HepG2 (cell line): Measurements from ENCODE around the gene SNED1. TPM values are rescaled to one million over a fixed set of nuclear protein-coding genes. Genes with fewer than 3 reads are reported as not detected.
"Not testable (repeated sequence)": the region's sequence is repeated elsewhere in the genome, so short reads cannot be mapped to it uniquely, and the experiment has no call there.

Source experiments
- ATAC-seq: fragments of 200-7000 bp; cut with Tn5 transposase; 3 replicates; pipeline ENCODE4 v1.9.1; 2020; ENCODE audit warnings: mild to moderate bottlenecking, moderate library complexity
- BruUV-seq: library from RNA; stranded (reverse); fragments of 400-500 nt; replicated peaks from 2 replicates; lab custom pipeline; 2021; lab: Mats Ljungman, UMichigan
- CTCF ChIA-PET: fragments of 300-600 bp; formaldehyde crosslinking; extraction: SDS; loops from one replicate; lab custom pipeline; 2021; ENCODE audit warnings: low total read pairs, inconsistent platforms, low intra/inter-chr PET ratio; lab: Yijun Ruan, JAX
- POLR2A ChIA-PET: fragments of 350-600 bp; sonication (Branson Sonifier 250); formaldehyde crosslinking; loops from one replicate; lab custom pipeline; 2020; ENCODE audit warnings: antibody characterized with exemption, inconsistent platforms; lab: Yijun Ruan, JAX
- DNase-seq: peaks from one replicate; pipeline ENCODE4 v3.0.0-alpha.2; 2015; ENCODE audit warnings: low spot score
- FAIRE-seq: peaks from 3 replicates; lab custom pipeline; 2011; peaks lifted over from hg19 to GRCh38; lab: Jason Lieb, UNC
- H2AFZ ChIP-seq: one replicate; pipeline ENCODE4 v1.6.1; 2011; ENCODE audit warnings: low read length, inconsistent platforms
- H3K27ac ChIP-seq: fragments of 300-600 bp; 3 replicates; pipeline ENCODE4 v1.8.0; 2011; ENCODE audit warnings: mixed run types, mild to moderate bottlenecking, mixed read lengths, low read length, inconsistent platforms; ENCODE audit not compliant: insufficient read depth; ENCODE audit errors: extremely low read length
- H3K27me3 ChIP-seq, 2 experiments: fragments of 200-600 bp in 1 of 2; 2 replicates in 1 of 2; 3 replicates in 1 of 2; pipeline versions ENCODE4 v1.6.0 to v1.8.0; 2011; ENCODE audit warnings: low read length in 2 of 2, mild to moderate bottlenecking in 2 of 2, moderate library complexity in 2 of 2, inconsistent platforms in 1 of 2; ENCODE audit not compliant: insufficient read depth in 2 of 2, control insufficient read depth in 1 of 2
- H3K36me3 ChIP-seq, 2 experiments: fragments of 200-600 bp in 1 of 2; replicated peaks in 1 of 2; 2 replicates in 1 of 2; 3 replicates in 1 of 2; pipeline versions ENCODE4 v1.5.1 to v1.8.0; 2011; ENCODE audit warnings: low read length in 2 of 2, inconsistent platforms in 1 of 2; ENCODE audit not compliant: insufficient read depth in 2 of 2, control insufficient read depth in 1 of 2
- H3K4me1 ChIP-seq: 2 replicates; pipeline ENCODE4 v1.5.1; 2012; ENCODE audit warnings: low read length, inconsistent platforms; ENCODE audit not compliant: insufficient read depth
- H3K4me2 ChIP-seq: 2 replicates; pipeline ENCODE4 v1.6.0; 2011; ENCODE audit warnings: low read depth, low read length, inconsistent platforms
- H3K4me3 ChIP-seq, 3 experiments: fragments of 200-600 bp in 1 of 3; sonication (generic), shearing (Covaris generic) in 1 of 3; replicated peaks in 1 of 3; 2 replicates each; pipeline ENCODE4 v1.5.1; 2011 to 2016; ENCODE audit warnings: low read length in 3 of 3, inconsistent platforms in 2 of 3, low read depth in 2 of 3, mild to moderate bottlenecking in 2 of 3, control low read depth in 1 of 3, mixed read lengths in 1 of 3; ENCODE audit not compliant: insufficient read depth in 1 of 3
- H3K79me2 ChIP-seq: one replicate; pipeline ENCODE4 v1.6.1; 2011; ENCODE audit warnings: low read length, inconsistent platforms; ENCODE audit not compliant: insufficient read depth
- H3K9ac ChIP-seq: 2 replicates; pipeline ENCODE4 v1.6.0; 2011; ENCODE audit warnings: mild to moderate bottlenecking, low read depth, low read length, inconsistent platforms; ENCODE audit not compliant: insufficient read depth
- H3K9me3 ChIP-seq: 2 replicates; pipeline ENCODE4 v1.5.1; 2012; ENCODE audit warnings: mild to moderate bottlenecking, low read length
- H4K20me1 ChIP-seq: 2 replicates; pipeline ENCODE4 v1.6.0; 2011; ENCODE audit warnings: inconsistent platforms, mild to moderate bottlenecking, low read length, moderate library complexity; ENCODE audit not compliant: insufficient read depth
- CHCHD3 ChIP-seq: sonication (generic); formaldehyde crosslinking; IDR thresholded peaks from 2 replicates; pipeline ENCODE4 v1.8.0; 2022; ENCODE audit warnings: mild to moderate bottlenecking, missing genetic modification reagents, moderate library complexity
- NFATC3 ChIP-seq: sonication (generic); formaldehyde crosslinking; IDR thresholded peaks from 2 replicates; pipeline ENCODE4 v1.5.1; 2020; ENCODE audit warnings: mild to moderate bottlenecking, missing genetic modification reagents
- ZEB1 ChIP-seq: IDR thresholded peaks from 2 replicates; pipeline ENCODE4 v1.6.1; 2012; ENCODE audit warnings: mild to moderate bottlenecking, low read depth, inconsistent platforms; ENCODE audit not compliant: insufficient replicate concordance
- ZFP36L2 ChIP-seq: sonication (generic); formaldehyde crosslinking; IDR thresholded peaks from 2 replicates; pipeline ENCODE4 v1.4.0; 2020; ENCODE audit warnings: missing genetic modification reagents
- ZNF276 ChIP-seq: sonication (generic); formaldehyde crosslinking; IDR thresholded peaks from 2 replicates; pipeline ENCODE4 v1.4.0; 2020; ENCODE audit warnings: mild to moderate bottlenecking, low read depth, missing genetic modification reagents
- ZNF30 ChIP-seq: sonication (generic); formaldehyde crosslinking; IDR thresholded peaks from 2 replicates; pipeline ENCODE4 v1.5.0; 2020; ENCODE audit warnings: mild to moderate bottlenecking, missing genetic modification reagents
- ZSCAN21 ChIP-seq: sonication (generic); formaldehyde crosslinking; IDR thresholded peaks from 2 replicates; pipeline ENCODE4 v1.8.0; 2022; ENCODE audit warnings: mild to moderate bottlenecking, missing genetic modification reagents, moderate library complexity, borderline replicate concordance
- WGBS: methylation state at CpG from one replicate; pipeline ENCODE4 v1.1.6; 2017; ENCODE audit warnings: low lambda C conversion rate; 5-methylcytosine and 5-hydroxymethylcytosine counted together
- in situ Hi-C: cut with HindIII; loops from 2 replicates; pipeline ENCODE4 v1.10.0; 2017; ENCODE audit warnings: low pct_unique_long_range_greater_than_20kb; ENCODE audit not compliant: extremely low pct_ligation_motif_present
- intact Hi-C: fragments of 100-400 bp; cut with micrococcal nuclease; formaldehyde crosslinking; loops from one replicate; pipeline ENCODE4 v1.10.0; 2022; ENCODE audit not compliant: unreplicated experiment
- polyA plus RNA-seq, 8 experiments: library from polyadenylated mRNA; depleted of rRNA in 3 of 8; stranded (reverse) in 7 of 8; unstranded in 1 of 8; fragments of >200 nt; fragmentation: Illumina TruSeq in 4 of 8; extraction: Trizol in 4 of 8; gene quantifications; 2 replicates each; pipeline versions ENCODE4 v1.2.1 to v1.2.3, GENCODE V29; 2011 to 2016; ENCODE audit warnings: low read depth in 4 of 8, missing spikeins in 1 of 8, mixed read lengths in 1 of 8; ENCODE audit not compliant: insufficient read depth in 1 of 8
- total RNA-seq, 5 experiments: library from RNA; depleted of rRNA; stranded (reverse); fragments of >200 nt; fragmentation: Illumina TruSeq; extraction: Trizol; gene quantifications; 2 replicates each; pipeline ENCODE4 v1.2.3, GENCODE V29; 2016; ENCODE audit warnings: low read depth in 1 of 5
- TF ChIP-seq, protein P1 (sequence below): sonication (generic); formaldehyde crosslinking; IDR thresholded peaks from 2 replicates; pipeline ENCODE4 v1.5.1; 2020; ENCODE audit warnings: missing genetic modification reagents, mild to moderate bottlenecking, borderline replicate concordance

SNED1 gene
- total and polyA plus RNA-seq, 2 of the 13 experiments (the other 11 are each of a cell fraction or from before 2014, with no cell fraction given) = 0.15 to 0.65 TPM

- POLR2A ChIA-PET = interaction anchor here (4.5 kb wide), 1 partner anchor 12 kb away, joined by 37 read pairs; no protein-coding TSS in a partner anchor
- in situ Hi-C loops, H3K27me3 ChIP-seq, H2AFZ ChIP-seq, intact Hi-C loops, FAIRE-seq, ATAC-seq, H3K4me2 ChIP-seq, H3K4me3 ChIP-seq, H3K27ac ChIP-seq, H3K9me3 ChIP-seq, CTCF ChIA-PET, H3K9ac ChIP-seq, DNase-seq, BruUV-seq, H4K20me1 ChIP-seq: not testable (repeated sequence)
- WGBS = 97% methylated on average over 10 of the region's 10 CpGs
- Histone ChIP-seq H3K79me2 (peaks cover 32% of the 10 kb centered on the region), H3K4me1 (peaks cover 30% of the 10 kb centered on the region), H3K36me3 (peaks cover 4 to 16% of the 10 kb centered on the region in 2 experiments; a peak in 4 of 5 replicates)
Measured at GRCh38 chr2:241104611-241105010, 106.2 kb downstream of the SNED1 start.

- in situ Hi-C loops = no loop called here
- intact Hi-C loops = no loop called here
- H3K4me3 ChIP-seq = no peak overlapping the region
- no peaks in the 10 kb centered on the region for H3K9me3 ChIP-seq
- H4K20me1 ChIP-seq = no peaks in the 10 kb centered on the region
- peaks cover 20% of the 10 kb centered on the region for H3K4me1 ChIP-seq
- ATAC-seq = no peak
- no peak for FAIRE-seq
- H3K27me3 ChIP-seq = no peaks in the 10 kb centered on the region; a peak in 1 of 5 replicates
- DNase-seq = no peak
- peaks cover 22% of the 10 kb centered on the region for H3K79me2 ChIP-seq
- no TSS peak for BruUV-seq
- no peak overlapping the region for H3K27ac ChIP-seq
- ChIA-PET CTCF (no interaction called here), POLR2A (interaction anchor here (0.6 kb wide), 1 partner anchor 45 kb away, joined by 3 read pairs; the partner anchor contains the start of gene PPP1R7)
- TF ChIP-seq ZNF276 (no peak), ZSCAN21 (CRISPR knock-in tag) (no peak), CHCHD3 (no peak), ZEB1 (no peak), ZNF30 (CRISPR knock-in tag) (no peak), ZFP36L2 (CRISPR knock-in tag) (no peak), NFATC3 (CRISPR knock-in tag) (no peak)
- TF ChIP-seq, protein P1, sequence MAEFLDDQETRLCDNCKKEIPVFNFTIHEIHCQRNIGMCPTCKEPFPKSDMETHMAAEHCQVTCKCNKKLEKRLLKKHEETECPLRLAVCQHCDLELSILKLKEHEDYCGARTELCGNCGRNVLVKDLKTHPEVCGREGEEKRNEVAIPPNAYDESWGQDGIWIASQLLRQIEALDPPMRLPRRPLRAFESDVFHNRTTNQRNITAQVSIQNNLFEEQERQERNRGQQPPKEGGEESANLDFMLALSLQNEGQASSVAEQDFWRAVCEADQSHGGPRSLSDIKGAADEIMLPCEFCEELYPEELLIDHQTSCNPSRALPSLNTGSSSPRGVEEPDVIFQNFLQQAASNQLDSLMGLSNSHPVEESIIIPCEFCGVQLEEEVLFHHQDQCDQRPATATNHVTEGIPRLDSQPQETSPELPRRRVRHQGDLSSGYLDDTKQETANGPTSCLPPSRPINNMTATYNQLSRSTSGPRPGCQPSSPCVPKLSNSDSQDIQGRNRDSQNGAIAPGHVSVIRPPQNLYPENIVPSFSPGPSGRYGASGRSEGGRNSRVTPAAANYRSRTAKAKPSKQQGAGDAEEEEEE (CRISPR knock-in tag) = no peak
- H2AFZ ChIP-seq = no peak overlapping the region
- peaks cover 2 to 14% of the 10 kb centered on the region in 2 experiments; a peak in 2 of 5 replicates for H3K36me3 ChIP-seq
- WGBS = 76% methylated on average over 3 of the region's 3 CpGs
- H3K4me2 ChIP-seq = no peak overlapping the region
- H3K9ac ChIP-seq = no peak overlapping the region
Measured at GRCh38 chr2:241105641-241106040, 107.2 kb downstream of the SNED1 start.
